NB4 (cell line): Measurements from ENCODE around the gene AGAP1.

ENCODE experiments used
- DNase-seq: peaks from one replicate; pipeline ENCODE4 v3.0.0; 2010; ENCODE audit warnings: low read depth
- H3K4me3 ChIP-seq: one replicate; pipeline ENCODE4 v1.5.1; 2011; ENCODE audit warnings: mild to moderate bottlenecking, low read depth, low read length, moderate library complexity
- CTCF ChIP-seq: IDR thresholded peaks from one replicate; pipeline ENCODE4 v1.5.1; 2012; ENCODE audit warnings: low read depth, low read length
- MAX ChIP-seq: IDR thresholded peaks from 2 replicates; pipeline ENCODE4 v1.6.1; 2011; ENCODE audit warnings: low read depth, low read length
- MYC ChIP-seq: IDR thresholded peaks from 2 replicates; pipeline ENCODE4 v1.6.1; 2011; ENCODE audit warnings: low read depth, low read length
- POLR2A ChIP-seq: IDR thresholded peaks from 2 replicates; pipeline ENCODE4 v1.6.1; 2011; ENCODE audit warnings: mild to moderate bottlenecking; ENCODE audit not compliant: insufficient read length; ENCODE audit errors: extremely low read depth

AGAP1 gene

GRCh38 chr2:235952714-235953113, 458.9 kb downstream of the AGAP1 start:
- DNase-seq: no peak
- TF ChIP-seq MYC (no peak), CTCF (no peak), MAX (no peak), POLR2A (no peak)
- H3K4me3 ChIP-seq: peak overlapping the region; percentile 47

- peak; percentile 96 for DNase-seq
- no peak for TF ChIP-seq MAX
- no peak for TF ChIP-seq CTCF
- no peak for TF ChIP-seq POLR2A
- no peak for TF ChIP-seq MYC
- H3K4me3 ChIP-seq: peak overlapping the region; percentile 47
These were observed 460.4 kb downstream of the AGAP1 start for GRCh38 chr2:235954281-235954680.

GRCh38 chr2:235954888-235955480, 461.1 kb downstream of the AGAP1 start:
- peak; percentile 46 for DNase-seq
- TF ChIP-seq MAX (peak; percentile 60; the same call in 1 of the 2 replicates), CTCF (no peak)
- H3K4me3 ChIP-seq: no peak overlapping the region

- no peak overlapping the region for H3K4me3 ChIP-seq
- no peak for DNase-seq
- TF ChIP-seq MAX (no peak), MYC (no peak)
These were observed 461.8 kb downstream of the AGAP1 start for GRCh38 chr2:235955664-235956063.

GRCh38 chr2:235956281-235956970, 462.6 kb downstream of the AGAP1 start:
- H3K4me3 ChIP-seq: no peak overlapping the region
- no peak for DNase-seq
- TF ChIP-seq MAX: no peak
- TF ChIP-seq MYC: no peak
- no peak for TF ChIP-seq POLR2A
- no peak for TF ChIP-seq CTCF

GRCh38 chr2:235957251-235957650, 463.4 kb downstream of the AGAP1 start:
- TF ChIP-seq MAX: no peak
- no peak for TF ChIP-seq CTCF
- TF ChIP-seq MYC: no peak
- no peak for TF ChIP-seq POLR2A
- no peak overlapping the region for H3K4me3 ChIP-seq
- DNase-seq: no peak
